ENCODE results near the gene PCCA.

DNA sequence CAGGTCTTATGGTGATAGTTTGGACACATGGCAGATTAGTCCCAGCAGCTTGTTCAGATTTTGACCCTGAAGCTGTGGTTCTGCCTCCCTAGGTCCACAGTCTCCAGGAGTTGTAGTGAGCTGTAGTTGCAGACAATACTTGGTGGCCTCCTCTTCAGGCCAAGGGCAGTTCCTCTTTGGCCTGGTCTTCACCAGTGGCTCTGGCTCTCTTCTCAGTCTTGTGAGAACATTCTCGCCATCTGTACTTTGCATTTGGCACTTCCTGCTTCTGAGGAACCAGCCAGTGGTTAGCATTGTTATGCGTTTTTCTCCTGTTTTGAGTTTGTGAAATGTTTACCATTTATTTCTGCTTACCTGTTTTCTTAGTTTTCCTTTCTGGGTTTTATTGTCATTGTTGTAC lies 40.7 kb downstream of the PCCA start:
- TF ChIP-seq, protein P1, sequence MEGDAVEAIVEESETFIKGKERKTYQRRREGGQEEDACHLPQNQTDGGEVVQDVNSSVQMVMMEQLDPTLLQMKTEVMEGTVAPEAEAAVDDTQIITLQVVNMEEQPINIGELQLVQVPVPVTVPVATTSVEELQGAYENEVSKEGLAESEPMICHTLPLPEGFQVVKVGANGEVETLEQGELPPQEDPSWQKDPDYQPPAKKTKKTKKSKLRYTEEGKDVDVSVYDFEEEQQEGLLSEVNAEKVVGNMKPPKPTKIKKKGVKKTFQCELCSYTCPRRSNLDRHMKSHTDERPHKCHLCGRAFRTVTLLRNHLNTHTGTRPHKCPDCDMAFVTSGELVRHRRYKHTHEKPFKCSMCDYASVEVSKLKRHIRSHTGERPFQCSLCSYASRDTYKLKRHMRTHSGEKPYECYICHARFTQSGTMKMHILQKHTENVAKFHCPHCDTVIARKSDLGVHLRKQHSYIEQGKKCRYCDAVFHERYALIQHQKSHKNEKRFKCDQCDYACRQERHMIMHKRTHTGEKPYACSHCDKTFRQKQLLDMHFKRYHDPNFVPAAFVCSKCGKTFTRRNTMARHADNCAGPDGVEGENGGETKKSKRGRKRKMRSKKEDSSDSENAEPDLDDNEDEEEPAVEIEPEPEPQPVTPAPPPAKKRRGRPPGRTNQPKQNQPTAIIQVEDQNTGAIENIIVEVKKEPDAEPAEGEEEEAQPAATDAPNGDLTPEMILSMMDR (IDR thresholded peaks at IDR 0.05), result no peak
- TF ChIP-seq POLR2A (IDR thresholded peaks at IDR 0.05) (no peak), POLR2AphosphoS5 (IDR thresholded peaks at IDR 0.05) (no peak)

All from prostate gland (tissue), 2 donors.